ENCODE measurements around the gene MEOX2.

Gene MEOX2

GRCh38 chr7:15686295-15686956 lies at the start of gene MEOX2:
TSS of gene MEOX2 (minus strand) at chr7:15686683. CDS start at chr7:15686402, 281 bp downstream.
- no peak for DNase-seq (ENCODE audit: low read depth)

DNA sequence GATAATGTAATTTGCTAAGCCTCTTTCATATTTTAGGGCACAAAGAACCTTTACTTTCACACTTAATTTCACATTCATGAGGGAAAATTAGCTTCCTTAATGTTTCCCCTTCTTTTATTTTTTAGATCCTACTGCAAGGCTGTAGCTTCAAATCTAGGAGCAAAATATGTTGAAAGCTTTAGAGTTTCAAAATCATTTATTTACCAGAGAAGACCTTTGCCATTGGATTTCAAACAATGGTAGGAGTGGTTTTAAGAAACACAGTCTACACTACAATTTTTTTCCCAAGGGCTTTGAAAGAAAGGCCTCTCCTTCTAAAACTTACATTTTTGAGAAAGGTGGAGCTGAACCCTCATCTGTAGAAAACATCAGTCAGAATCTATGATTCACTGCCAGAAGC lies 43.3 kb upstream of the MEOX2 start:
- DNase-seq (ENCODE audit: low read depth), result no peak

GRCh38 chr7:15725051-15725450 lies 38.6 kb upstream of the MEOX2 start:
- no peak for DNase-seq (ENCODE audit: low read depth)

DNA sequence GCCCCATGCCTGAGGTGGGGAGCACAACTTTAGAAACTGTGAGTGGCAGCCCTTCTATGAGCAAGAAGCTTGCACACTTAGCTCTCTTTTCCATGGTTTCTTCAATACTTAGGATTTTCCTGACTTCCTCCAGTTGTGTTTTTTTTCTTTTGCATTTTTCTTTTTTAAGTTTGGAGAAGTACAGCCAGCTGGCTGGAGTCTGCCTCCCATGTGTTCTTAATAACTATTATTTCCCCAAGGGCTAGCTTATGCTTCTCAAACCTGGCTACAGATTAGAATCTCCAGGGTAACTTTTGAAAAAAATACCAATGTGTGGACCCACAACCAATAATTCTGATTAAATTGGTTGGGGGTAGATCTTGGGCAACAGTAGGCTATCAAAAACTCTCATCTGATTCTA lies 37.4 kb upstream of the MEOX2 start:
- no peak for DNase-seq (ENCODE audit: low read depth)

DNA sequence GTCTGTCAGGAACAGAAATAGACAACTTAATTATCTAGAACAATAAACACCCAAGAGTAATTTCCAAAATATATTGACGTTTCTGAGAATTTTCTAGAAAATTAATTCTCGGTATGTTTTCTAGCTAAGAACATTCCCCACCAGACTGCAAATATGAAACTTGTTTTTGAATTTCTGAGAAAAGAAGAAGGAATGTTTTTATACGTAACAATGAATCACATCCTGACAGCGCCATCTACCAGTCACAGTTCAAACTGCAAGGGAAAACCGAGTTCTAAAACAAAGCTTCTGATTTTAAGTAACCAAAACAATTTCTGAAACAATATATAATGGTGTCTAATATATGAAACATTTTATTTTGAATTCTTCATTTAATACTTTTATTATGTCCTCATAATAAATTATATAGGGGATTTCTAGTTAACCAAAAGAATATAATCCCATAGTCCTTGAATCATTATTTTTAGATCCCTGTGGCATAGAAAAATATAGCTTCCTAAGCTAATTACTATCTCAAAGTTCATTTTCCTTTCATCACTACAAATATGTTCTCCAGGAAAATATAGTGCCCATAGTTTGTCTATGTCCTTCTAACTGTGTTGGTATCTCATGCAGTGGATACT lies 34.5 kb upstream of the MEOX2 start:
- no peak for DNase-seq (ENCODE audit: low read depth)

GRCh38 chr7:15719311-15719710 lies 32.8 kb upstream of the MEOX2 start:
- no peak for DNase-seq (ENCODE audit: low read depth)

DNA sequence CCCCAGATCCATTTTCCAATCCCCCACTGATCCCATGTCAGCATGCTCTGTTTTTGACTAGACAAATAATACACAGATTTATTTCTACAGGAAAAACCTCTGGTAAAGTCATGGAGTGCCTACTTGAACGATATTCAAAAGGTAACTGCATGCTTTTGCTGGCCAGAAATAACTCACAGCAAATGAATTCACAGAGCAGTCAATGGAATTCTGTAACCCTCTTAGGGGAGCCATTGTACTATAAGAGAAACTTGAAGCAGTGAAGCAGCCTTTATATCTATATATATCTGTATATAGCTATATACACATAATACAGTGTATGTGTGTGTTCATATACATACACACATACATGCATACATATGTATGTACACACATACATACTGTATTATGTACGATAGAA lies 29.0 kb upstream of the MEOX2 start:
- DNase-seq (ENCODE audit: low read depth), result no peak

- no peak for DNase-seq (ENCODE audit: low read depth)
Observed at GRCh38 chr7:15709978-15710377, 23.5 kb upstream of the MEOX2 start.

GRCh38 chr7:15707570-15707969 lies 21.1 kb upstream of the MEOX2 start:
- no peak for DNase-seq (ENCODE audit: low read depth)

DNA sequence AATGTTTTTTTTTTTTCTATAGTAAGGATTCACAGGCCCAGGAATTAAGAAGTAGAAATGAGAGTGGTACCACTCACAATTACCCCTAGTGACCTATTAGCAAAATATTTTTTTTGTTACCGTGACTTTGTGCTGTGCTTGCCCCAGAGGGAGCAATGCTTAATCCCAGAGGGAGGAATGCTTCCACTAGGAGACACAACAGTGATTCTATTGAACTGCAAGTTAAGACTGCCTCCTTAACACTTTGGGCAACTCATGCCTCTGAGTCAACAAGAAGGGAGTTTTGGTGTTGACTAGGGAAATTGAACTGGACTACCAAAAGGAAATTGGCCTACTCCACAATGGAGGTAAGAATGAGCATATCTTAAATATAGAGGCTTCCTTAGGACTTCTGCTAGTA lies 17.2 kb upstream of the MEOX2 start:
- no peak for DNase-seq (ENCODE audit: low read depth)

DNA sequence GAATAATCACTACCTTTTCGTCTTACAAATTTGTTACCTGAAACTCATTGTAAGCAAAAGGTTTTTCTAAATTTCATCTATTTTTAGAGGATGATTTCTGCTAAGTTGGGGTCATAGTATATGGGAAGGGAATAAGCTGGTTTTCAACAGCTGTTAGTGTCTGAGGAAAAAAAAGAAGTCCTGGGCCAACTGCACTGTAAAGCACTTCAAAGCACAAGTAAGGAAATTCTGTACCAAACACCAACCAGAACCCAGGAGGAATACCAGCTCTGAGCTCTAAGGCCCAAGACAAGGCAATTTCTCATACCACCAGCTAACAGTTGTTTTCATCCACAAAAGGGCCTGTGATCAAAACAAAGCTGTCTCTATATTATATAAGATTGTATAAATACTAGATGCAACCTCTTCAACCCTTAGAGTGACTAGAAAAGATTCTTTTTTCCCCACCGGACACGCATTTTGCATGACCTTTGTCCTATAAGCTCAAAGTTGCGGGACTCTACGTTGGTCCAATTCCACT lies 6.1 kb upstream of the MEOX2 start:
- no peak for DNase-seq (ENCODE audit: low read depth)

DNA sequence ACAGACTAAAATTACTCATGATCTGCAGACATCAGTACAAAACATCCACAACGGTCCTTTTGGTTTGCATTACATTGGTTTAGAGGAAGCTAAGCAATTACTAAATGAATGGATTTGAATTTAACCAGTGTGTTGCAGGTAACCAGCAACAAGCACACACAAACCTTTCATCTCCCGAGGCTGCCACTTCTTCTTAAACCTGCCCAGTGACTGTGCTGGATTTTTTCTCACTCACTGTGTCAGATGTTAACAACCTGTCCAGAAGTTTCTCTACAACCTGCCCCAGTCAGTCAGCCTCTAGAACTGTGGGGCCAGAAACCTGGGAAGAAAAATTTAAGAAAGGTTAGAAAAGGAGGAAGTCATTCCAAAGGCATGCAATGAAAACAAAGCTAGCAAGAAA lies 2.4 kb upstream of the MEOX2 start:
- DNase-seq (ENCODE audit: low read depth), result no peak

GRCh38 chr7:15688279-15688626 lies 1.8 kb upstream of the MEOX2 start:
- DNase-seq (ENCODE audit: low read depth), result no peak

DNA sequence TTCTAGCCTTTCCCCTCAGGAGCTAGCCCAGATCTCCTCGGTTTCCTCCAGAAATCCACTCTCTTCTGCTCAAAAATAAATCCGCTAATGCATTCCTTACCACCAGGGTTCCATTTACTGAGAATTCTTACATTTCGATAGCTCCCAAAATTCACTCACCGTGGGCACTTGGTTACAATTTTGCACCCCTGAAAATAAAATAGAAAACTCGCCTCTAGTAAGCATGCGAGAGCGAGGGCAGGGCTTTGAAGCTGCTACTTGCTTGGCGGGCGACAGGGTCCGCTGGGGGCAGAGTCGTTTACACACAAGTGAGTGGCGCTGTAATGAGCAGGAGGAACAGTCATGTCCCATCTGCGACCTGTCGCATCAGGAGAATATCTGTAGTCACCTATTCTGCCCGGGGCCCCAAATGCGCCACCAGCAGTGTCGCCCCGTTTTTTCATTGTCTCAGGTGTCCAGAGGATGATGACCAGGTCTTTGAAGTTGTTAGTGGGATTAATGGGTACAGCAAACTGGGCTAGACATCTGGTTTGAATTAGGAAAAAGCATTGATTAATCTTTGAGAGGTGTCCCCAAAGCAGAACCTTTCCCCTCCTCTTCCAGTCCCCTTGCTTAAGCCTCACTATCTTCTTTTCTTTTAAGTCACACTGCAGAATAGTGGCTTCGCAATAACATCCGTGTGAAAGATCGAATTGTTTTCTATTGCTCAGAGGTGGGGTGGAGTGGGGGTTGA lies 1.2 kb upstream of the MEOX2 start:
- DNase-seq (ENCODE audit: low read depth), result no peak

DNA sequence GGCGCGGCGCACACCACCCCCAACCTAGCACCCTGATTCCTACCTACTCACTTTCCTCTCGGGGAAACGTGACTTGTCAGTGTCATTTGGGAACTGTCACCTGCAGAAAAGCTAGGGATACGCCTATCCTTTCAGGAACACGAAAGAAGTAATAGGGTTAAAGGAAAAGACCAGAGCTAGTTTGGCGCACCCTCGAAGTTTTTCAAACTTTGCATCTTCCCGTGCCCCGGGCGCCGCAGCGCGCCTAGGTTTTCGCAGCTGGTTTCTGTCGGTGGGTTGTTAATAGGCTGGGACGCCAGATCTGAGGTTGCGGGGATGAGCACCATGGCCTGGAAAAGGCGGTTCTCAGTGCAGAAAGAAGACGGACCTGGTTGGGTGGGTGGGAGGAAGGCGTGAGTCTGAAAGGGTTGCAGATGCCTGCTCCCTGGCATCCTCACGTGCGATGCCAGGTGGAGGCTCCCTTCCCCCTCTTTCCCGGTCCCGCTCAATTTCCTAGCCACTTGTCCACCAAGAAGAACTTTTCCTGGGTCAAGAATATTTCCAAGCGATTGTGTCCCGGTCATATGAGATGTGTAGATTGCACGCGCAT lies 568 bp upstream of the MEOX2 start:
- DNase-seq (ENCODE audit: low read depth), result no peak

DNA sequence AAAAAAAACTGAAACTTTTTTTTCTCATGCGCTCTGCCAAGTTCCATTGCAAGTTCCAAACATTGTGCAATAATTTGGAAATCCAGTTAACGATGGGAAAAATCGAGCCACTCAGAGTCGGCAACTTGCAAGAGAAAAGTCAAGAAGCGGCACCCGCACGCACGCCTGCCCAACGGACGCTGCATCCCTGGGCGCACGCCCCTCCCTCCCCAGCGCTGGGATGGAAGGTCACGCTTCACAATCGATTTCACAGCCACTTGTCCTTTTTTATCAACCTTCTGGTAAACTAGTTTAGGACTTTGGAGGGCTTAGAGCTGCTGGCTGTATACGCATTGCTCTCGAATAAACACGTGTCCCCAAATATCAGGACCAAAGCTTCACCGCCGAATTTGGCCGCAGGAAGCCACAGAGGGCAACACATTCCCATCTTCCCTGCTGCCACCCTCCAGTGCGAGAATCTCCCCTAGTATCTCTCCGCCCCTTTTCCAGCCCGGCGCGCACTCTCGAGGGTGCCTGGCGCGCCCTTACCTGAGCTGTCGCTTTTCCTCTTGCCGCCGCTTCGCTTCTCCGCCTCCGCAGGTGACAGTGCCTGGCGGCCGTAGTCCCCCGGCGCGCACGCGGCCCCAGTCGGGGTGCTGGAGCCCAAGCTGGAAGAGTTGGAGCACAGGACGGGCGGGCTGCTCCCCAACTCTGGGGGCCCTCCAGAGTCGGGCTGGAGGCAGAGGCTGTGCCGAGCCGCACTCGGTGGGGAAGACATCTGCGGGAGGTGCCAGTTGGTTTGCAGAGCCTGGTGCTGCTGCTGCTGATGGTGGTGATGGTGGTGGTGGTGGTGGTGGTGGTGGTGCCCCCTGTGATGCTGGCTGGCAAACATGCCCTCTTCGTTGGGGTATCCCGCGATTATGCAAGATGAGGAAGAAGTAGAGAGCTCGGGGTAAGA lies 857 bp downstream of the MEOX2 start:
- no peak for DNase-seq (ENCODE audit: low read depth)

DNA sequence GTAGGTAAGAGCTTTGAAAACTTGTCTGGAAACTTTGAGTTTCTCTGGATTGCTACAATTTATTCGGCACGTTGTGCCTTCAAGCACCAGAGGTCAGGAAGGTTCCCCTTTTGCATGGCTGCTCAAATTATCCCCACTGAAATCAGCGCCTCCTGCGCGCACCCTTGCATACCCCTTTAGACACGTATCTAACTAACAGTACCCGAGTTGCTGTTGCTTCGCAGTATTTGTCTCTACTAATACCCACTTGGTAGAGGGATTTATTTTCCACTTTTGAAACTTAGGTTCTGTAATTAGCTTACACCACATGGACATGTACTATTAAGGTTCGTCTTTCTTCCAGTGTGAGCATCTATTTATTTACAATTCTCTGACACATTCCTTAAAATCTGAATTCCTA lies 1.6 kb downstream of the MEOX2 start:
- DNase-seq (ENCODE audit: low read depth), result no peak

GRCh38 chr7:15684111-15684800 lies 2.2 kb downstream of the MEOX2 start:
- DNase-seq (ENCODE audit: low read depth), result no peak

- no peak for DNase-seq (ENCODE audit: low read depth)
Observed at GRCh38 chr7:15682751-15683245, 3.7 kb downstream of the MEOX2 start.

DNA sequence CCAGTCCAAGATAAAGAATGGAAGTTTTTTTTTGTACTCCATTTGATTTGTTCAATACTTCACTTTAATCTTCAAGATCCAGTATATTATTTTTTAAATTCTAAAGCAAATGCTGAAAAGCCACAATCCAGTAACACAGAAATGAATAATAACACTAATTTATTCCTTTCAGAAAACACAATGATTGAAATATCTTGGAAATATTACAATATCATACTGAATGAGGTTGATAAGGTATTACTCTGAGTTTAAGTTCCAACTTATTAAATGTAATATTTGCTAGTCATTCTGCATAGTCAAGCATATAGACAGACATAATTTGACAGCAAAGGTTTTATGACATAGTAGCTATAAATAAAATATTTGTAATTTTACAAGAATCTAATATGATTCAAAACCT lies 4.4 kb downstream of the MEOX2 start:
- DNase-seq (ENCODE audit: low read depth), result no peak

DNA sequence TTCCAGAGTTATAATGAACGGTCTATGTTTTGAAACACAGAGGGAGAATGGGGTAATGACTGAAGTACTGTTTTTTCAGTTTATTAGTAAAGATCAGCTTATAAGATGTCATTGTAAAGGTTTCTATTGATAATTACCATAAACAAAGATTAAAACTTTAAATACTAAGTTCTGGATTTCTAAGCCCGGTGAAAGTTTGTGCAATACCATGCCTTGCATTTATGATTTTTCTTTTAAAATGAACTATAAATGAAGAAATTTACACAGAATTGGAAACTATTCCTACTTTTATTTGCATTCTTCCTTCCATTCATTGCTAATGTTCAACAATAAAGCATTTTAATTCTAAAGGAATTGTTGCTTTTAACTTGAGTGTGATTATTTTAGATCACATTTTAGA lies 4.9 kb downstream of the MEOX2 start:
- no peak for DNase-seq (ENCODE audit: low read depth)

Data from activated T-cell treated with anti-CD3 and anti-CD28 coated beads for 48 hours (primary cell).